ENCODE results near the gene EXOC6B.

The EXOC6B gene

DNA sequence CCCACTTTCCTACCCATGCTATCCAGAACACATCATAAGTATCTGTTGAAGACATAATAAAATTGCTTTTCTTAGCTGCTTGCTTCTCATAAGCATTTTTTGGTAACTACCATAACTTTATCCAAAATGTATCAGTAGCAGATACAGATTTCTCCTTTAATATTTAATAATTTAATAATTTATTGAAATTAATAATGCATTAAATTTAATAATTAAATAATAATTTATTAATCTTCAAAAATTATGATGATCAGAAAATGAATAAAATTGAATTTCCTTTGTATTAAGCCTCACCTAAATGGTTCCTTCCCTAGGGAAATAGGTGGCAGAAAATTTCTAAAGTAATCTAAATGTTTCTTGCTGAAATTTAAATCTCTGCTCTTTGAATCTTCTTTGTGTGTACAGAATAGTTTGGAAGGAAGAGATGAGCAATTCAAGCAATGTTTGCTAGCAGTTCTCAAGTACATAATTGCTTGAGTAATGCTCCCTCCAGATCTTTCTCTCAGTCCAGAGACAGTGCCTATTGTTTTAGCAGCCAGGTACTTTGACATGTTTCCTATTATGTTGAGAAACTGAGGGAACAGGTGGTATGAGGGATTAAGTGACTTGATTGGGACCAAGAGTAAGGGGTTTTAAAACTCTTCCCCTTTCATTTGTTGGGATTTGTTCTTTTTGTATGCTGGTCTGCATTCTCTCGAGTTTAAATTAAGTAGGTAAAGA lies 555.1 kb downstream of the EXOC6B start:
- ChIA-PET POLR2A (no interaction called here), CTCF (no interaction called here)
- TF ChIP-seq, protein P1, sequence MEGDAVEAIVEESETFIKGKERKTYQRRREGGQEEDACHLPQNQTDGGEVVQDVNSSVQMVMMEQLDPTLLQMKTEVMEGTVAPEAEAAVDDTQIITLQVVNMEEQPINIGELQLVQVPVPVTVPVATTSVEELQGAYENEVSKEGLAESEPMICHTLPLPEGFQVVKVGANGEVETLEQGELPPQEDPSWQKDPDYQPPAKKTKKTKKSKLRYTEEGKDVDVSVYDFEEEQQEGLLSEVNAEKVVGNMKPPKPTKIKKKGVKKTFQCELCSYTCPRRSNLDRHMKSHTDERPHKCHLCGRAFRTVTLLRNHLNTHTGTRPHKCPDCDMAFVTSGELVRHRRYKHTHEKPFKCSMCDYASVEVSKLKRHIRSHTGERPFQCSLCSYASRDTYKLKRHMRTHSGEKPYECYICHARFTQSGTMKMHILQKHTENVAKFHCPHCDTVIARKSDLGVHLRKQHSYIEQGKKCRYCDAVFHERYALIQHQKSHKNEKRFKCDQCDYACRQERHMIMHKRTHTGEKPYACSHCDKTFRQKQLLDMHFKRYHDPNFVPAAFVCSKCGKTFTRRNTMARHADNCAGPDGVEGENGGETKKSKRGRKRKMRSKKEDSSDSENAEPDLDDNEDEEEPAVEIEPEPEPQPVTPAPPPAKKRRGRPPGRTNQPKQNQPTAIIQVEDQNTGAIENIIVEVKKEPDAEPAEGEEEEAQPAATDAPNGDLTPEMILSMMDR (IDR thresholded peaks at IDR 0.05; ENCODE audit: control extremely low read depth, extremely low read depth, low read depth, missing control alignments) = no peak
- DNase-seq (ENCODE audit: extremely low spot score) = no peak

DNA sequence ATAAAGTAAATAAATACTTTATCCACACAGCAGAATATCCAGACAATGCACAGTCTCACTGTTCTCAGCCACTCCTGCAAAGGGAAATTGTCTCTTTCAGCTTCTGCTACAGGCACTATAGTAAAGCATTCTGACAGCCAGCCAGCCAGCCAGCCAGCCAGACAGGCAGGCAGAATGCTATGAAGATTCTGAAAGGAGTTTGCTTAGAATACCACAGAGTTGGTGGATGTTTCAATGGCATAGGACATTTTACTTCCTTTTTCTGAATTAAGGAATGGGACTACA lies 562.1 kb downstream of the EXOC6B start:
- ChIA-PET CTCF (no interaction called here), POLR2A (no interaction called here)
- TF ChIP-seq, protein P1 (IDR thresholded peaks at IDR 0.05; ENCODE audit: control extremely low read depth, extremely low read depth, low read depth, missing control alignments) = no peak
- DNase-seq (ENCODE audit: extremely low spot score) = no peak

DNA sequence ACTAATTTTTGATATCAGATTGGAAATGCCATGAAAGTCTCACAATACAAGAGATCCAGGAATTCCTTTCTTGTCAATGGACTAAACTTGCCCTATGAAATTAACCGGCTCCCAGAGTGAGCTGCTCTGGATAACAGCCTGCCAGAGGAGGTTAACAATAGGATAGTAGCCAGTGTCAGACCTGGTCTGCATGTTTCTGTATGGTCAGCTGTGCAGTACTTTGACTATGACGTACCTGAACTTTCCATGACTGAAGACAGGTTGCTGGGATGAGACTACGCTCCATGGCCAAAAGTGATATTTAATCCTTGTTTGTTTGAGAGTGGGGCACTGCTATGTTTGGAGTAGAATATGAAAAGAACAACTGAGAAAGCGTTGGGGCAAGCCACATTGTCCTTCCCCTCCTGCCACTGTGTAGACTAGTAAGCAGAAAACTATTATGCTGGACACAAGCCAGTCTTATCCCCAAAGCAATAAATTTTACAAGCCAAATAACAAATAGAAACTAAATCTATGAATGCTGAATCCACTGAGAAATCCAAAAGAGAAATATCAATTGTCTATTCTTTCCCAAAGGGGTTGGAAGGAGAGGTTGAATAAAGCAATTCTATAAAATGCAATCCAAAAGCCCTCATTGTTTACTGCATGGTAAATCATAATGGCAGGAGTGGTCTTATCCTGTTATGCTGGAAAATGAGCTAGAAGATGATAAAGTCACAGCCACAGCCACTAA lies 562.6 kb downstream of the EXOC6B start:
- TF ChIP-seq, protein P1 (IDR thresholded peaks at IDR 0.05; ENCODE audit: control extremely low read depth, extremely low read depth, low read depth, missing control alignments) = no peak
- ChIA-PET CTCF (no interaction called here), POLR2A (no interaction called here)
- DNase-seq (ENCODE audit: extremely low spot score) = no peak

DNA sequence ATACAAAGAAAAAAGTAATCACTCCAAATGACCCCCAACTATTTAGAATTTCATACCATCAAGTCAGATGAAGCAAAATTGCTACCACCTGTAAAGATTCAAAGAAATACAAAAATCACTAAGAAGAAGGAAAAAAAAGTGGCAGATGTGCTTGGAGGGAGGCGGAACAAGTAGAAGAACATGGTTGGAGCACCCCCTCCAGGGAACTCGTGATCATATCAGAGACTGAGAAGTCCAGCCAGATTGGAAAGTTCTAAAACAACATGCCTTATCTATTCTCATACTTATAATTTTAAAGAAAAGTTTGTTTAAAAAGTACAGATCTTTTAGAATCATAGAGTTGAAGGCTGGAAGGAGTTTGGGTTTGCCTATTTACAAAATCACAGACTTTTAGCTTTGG lies 564.8 kb downstream of the EXOC6B start:
- ChIA-PET POLR2A (no interaction called here), CTCF (no interaction called here)
- DNase-seq (ENCODE audit: extremely low spot score) = no peak
- TF ChIP-seq, protein P1 (IDR thresholded peaks at IDR 0.05; ENCODE audit: control extremely low read depth, extremely low read depth, low read depth, missing control alignments) = no peak

GRCh38 chr2:72255540-72255939 lies 570.3 kb downstream of the EXOC6B start:
- DNase-seq (ENCODE audit: extremely low spot score) = no peak
- TF ChIP-seq, protein P1 (IDR thresholded peaks at IDR 0.05; ENCODE audit: control extremely low read depth, extremely low read depth, low read depth, missing control alignments) = no peak
- ChIA-PET POLR2A (no interaction called here), CTCF (no interaction called here)

GRCh38 chr2:72254831-72255451 lies 570.9 kb downstream of the EXOC6B start:
- TF ChIP-seq, protein P1 (IDR thresholded peaks at IDR 0.05; ENCODE audit: control extremely low read depth, extremely low read depth, low read depth, missing control alignments) = no peak
- no peak for DNase-seq (ENCODE audit: extremely low spot score)
- ChIA-PET CTCF (no interaction called here), POLR2A (no interaction called here)

Data from GM10248 (cell line).